HUES48 (cell line): ENCODE data around the gene PDZD2.
"Not testable (repeated sequence)": the region's sequence is repeated elsewhere in the genome, so short reads cannot be mapped to it uniquely, and the experiment has no call there.

Experiments used
- H3K27ac ChIP-seq: one replicate; pipeline ENCODE4 v1.7.0; 2013; ENCODE audit warnings: low read depth, low read length, inconsistent platforms
- H3K27me3 ChIP-seq: 2 replicates; pipeline ENCODE4 v1.6.1; 2013; ENCODE audit warnings: mild to moderate bottlenecking, low read length; ENCODE audit not compliant: control insufficient read depth, insufficient read depth
- H3K36me3 ChIP-seq: 2 replicates; pipeline ENCODE4 v1.6.1; 2013; ENCODE audit warnings: low read length; ENCODE audit not compliant: control insufficient read depth, insufficient read depth
- H3K4me1 ChIP-seq: 2 replicates; pipeline ENCODE4 v1.6.1; 2013; ENCODE audit warnings: mild to moderate bottlenecking, low read length; ENCODE audit not compliant: control insufficient read depth, insufficient read depth
- H3K4me3 ChIP-seq: 2 replicates; pipeline ENCODE4 v1.5.1; 2013; ENCODE audit warnings: mild to moderate bottlenecking, low read depth, low read length
- H3K9ac ChIP-seq: 2 replicates; pipeline ENCODE4 v1.6.1; 2013; ENCODE audit warnings: mild to moderate bottlenecking, low read depth, low read length, moderate library complexity
- H3K9me3 ChIP-seq: 2 replicates; pipeline ENCODE4 v1.6.1; 2013; ENCODE audit warnings: low read length; ENCODE audit not compliant: control insufficient read depth, insufficient read depth

PDZD2 gene

DNA sequence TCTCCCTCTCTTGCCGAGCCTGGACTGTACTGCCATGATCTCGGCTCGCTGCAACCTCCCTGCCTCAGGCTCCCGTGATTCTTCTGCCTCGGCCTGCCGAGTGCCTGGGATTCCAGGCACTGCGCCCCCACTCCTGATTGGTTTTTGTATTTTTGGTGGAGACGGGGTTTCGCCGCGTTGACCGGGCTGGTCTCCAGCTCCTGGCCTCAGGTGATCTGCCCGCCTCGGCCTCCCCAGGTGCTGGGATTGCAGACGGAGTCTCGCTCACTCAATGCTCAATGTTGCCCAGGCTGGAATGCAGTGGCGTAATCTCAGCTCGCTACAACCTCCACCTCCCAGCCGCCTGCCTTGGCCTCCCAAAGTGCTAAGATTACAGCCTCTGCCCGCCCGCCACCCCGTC lies 400.2 kb downstream of the PDZD2 start:
- peaks cover 10% of the 10 kb centered on the region for H3K9me3 ChIP-seq
- H3K4me3 ChIP-seq, H3K9ac ChIP-seq, H3K36me3 ChIP-seq, H3K27ac ChIP-seq, H3K4me1 ChIP-seq, H3K27me3 ChIP-seq: not testable (repeated sequence)

DNA sequence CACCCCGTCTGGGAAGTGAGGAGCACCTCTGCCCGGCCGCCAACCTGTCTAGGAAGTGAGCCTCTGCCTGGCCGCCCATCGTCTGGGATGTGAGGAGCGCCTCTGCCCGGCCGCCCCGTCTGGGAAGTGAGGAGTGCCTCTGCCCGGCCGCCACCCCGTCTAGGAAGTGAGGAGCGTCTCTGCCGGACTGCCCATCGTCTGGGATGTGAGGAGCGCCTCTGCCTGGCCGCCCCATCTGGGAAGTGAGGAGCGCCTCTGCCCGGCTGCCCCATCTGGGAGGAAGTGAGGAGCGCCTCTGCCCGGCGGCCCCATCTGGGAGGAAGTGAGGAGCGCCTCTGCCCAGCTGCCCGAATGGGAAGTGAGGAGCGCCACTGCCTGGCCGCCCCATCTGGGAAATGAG lies 400.7 kb downstream of the PDZD2 start:
- H3K27me3 ChIP-seq, H3K4me3 ChIP-seq: not testable (repeated sequence)

DNA sequence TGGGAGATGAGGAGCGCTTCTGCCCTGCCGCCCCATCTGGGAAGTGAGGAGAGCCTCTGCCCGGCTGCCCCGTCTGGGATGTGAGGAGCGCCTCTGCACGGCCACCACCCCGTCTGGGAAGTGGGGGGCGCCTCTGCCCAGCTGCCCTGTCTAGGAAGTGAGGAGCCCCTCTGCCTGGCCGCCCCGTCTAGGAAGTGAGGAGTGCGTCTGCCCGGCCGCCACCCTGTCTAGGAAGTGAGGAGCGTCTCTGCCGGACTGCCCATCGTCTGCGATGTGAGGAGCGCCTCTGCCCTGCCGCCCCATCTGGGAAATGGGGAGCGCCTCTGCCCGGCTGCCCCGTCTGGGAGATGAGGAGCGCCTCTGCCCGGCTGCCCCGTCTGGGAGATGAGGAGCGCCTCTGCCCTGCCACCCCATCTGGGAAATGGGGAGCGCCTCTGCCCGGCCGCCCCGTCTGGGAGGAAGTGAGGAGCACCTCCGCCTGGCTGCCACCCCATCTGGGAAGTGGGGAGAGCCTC lies 401.3 kb downstream of the PDZD2 start:
- H3K4me1 ChIP-seq, H3K36me3 ChIP-seq, H3K27ac ChIP-seq, H3K27me3 ChIP-seq, H3K4me3 ChIP-seq, H3K9ac ChIP-seq: not testable (repeated sequence)
- H3K9me3 ChIP-seq = peaks cover 10% of the 10 kb centered on the region

More for the DNA sequence above, 400.7 kb downstream of the PDZD2 start:
- H3K9ac ChIP-seq, H3K27ac ChIP-seq, H3K36me3 ChIP-seq, H3K4me1 ChIP-seq: not testable (repeated sequence)
- peaks cover 10% of the 10 kb centered on the region for H3K9me3 ChIP-seq

DNA sequence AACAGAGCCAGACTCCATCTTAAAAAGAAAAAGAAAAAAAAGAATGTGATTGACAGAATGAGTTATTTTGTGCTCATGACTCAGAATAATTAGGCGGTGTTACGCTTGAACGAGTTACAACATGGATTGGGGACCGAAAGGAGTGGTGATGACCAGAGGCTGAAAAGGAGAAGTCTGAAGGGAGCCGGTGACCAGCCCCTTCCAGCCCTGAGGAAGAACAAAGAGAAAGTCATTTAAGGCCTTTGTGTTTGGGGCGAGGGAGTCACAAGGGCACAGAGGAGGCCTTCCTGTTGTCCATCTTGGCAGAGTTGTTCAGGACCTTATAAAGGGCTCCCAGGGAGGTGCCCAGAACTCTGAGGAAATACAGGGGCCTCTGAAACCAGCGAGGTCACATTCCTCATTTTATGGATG lies 403.6 kb downstream of the PDZD2 start:
- Histone ChIP-seq H3K4me3 (no peak overlapping the region), H3K27me3 (no peaks in the 10 kb centered on the region), H3K4me1 (no peaks in the 10 kb centered on the region), H3K9ac (no peak overlapping the region), H3K27ac (no peak overlapping the region), H3K9me3 (peaks cover 10% of the 10 kb centered on the region), H3K36me3 (no peaks in the 10 kb centered on the region)

DNA sequence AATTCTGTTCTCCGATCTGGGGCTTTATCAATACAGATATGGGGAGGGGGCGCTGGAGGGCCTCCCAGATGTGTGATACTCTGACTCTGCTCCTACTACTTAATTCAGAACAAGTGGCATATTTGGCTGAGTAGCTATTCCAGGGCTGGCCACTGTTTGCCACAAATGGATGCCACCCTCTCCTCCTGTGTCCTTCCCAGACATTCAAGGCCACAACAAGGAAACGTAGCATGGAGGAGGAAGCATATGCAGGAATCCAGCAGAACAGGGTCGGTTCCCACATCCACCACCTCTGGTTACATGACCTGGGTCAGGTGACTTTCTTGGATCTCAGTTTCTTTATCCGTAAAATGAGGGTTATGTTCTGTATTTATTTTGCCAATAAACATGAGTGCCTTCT lies 404.2 kb downstream of the PDZD2 start:
- H3K36me3 ChIP-seq = no peaks in the 10 kb centered on the region
- H3K27ac ChIP-seq = no peak overlapping the region
- H3K9ac ChIP-seq = no peak overlapping the region
- H3K27me3 ChIP-seq = no peaks in the 10 kb centered on the region
- H3K4me3 ChIP-seq = no peak overlapping the region
- H3K4me1 ChIP-seq = no peaks in the 10 kb centered on the region
- peaks cover 10% of the 10 kb centered on the region for H3K9me3 ChIP-seq

DNA sequence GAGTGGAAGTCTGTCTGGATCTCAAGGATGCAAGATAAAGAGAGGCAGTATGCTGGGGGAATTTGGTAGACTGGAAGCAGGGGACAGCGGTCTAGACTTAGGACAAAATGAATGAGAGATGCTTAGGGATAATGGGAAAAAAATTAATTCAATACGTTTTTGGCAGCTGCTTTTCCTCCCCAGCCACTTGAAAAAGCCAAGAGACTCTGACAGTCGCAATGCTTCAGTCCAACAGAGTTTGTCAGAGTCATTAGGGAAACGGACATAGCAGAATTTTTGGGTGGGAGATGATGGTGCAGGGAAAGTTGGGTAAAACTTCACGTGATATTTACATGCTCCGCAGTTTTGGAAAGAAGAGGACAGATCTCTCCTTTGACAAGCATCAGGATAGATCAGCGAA lies 405.5 kb downstream of the PDZD2 start:
- no peaks in the 10 kb centered on the region for H3K27me3 ChIP-seq
- H3K27ac ChIP-seq = no peak overlapping the region
- no peaks in the 10 kb centered on the region for H3K4me1 ChIP-seq
- H3K9ac ChIP-seq = no peak overlapping the region
- H3K9me3 ChIP-seq = peaks cover 7% of the 10 kb centered on the region; the same call in 1 of the 2 replicates
- no peaks in the 10 kb centered on the region for H3K36me3 ChIP-seq
- no peak overlapping the region for H3K4me3 ChIP-seq

DNA sequence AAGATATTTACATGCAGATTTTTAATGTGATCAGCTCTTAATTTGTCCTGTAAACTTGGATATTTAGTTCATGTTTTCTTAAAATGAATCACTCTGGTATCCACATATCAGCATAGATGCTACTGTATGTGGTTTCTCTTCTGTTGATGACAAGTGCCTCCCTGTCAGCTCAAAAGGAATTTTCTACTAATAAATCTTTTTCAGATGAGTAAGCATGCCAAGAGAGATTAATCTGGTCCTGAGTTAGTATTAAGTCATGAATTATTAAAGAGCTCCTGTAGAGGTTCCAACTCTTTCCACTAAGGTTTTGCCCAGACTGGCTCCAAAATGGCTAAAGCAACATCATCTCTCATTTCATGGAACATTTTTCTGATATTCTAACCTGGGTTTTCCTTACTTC lies 406.0 kb downstream of the PDZD2 start:
- Histone ChIP-seq H3K9me3 (peaks cover 6% of the 10 kb centered on the region; the same call in 1 of the 2 replicates), H3K4me1 (no peaks in the 10 kb centered on the region), H3K9ac (no peak overlapping the region), H3K36me3 (no peaks in the 10 kb centered on the region), H3K27ac (no peak overlapping the region), H3K27me3 (no peaks in the 10 kb centered on the region), H3K4me3 (no peak overlapping the region)

DNA sequence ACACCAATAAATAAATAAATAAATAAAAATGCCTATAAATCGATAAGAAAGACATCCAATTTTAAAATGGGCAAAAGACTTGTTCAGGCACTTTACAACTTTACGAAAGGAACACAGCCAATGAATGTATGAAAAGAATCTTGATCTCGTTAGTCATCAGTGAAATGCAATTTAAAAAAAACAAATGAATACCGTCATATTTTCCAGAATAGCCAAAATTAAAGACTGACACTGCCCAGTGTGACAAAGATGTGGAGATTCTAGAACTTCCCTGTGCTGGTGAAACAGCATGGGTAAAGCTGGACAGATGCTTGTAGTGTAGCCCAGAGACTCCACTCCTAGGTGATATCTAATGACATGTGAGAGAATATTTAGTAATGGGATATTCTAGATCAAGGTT lies 408.1 kb downstream of the PDZD2 start:
- no peak overlapping the region for H3K27ac ChIP-seq
- no peaks in the 10 kb centered on the region for H3K36me3 ChIP-seq
- H3K4me1 ChIP-seq = no peaks in the 10 kb centered on the region
- H3K9ac ChIP-seq = no peak overlapping the region
- H3K27me3 ChIP-seq = no peaks in the 10 kb centered on the region
- no peaks in the 10 kb centered on the region; the same call in 1 of the 2 replicates for H3K9me3 ChIP-seq
- H3K4me3 ChIP-seq = no peak overlapping the region

DNA sequence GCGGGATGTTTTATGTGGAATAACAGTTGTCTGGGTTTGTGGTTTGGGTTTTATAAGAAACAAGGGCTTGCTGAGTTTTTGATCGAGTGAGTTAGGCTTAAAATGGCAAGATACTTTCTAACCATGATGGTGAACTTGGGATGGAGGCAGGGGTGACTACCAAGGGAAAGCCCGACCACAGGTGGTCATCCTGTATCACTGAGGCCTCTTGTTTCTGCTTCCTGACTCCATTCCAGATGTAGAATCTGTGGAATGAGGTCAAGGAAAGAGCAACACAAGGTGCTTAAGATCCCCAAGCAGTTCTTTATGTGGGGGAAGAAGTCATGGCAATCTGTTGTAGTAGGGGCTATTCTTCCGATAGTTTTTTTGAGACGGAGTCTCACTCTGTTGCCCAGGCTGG lies 412.9 kb downstream of the PDZD2 start:
- Histone ChIP-seq H3K27ac (no peak overlapping the region), H3K27me3 (no peaks in the 10 kb centered on the region)

DNA sequence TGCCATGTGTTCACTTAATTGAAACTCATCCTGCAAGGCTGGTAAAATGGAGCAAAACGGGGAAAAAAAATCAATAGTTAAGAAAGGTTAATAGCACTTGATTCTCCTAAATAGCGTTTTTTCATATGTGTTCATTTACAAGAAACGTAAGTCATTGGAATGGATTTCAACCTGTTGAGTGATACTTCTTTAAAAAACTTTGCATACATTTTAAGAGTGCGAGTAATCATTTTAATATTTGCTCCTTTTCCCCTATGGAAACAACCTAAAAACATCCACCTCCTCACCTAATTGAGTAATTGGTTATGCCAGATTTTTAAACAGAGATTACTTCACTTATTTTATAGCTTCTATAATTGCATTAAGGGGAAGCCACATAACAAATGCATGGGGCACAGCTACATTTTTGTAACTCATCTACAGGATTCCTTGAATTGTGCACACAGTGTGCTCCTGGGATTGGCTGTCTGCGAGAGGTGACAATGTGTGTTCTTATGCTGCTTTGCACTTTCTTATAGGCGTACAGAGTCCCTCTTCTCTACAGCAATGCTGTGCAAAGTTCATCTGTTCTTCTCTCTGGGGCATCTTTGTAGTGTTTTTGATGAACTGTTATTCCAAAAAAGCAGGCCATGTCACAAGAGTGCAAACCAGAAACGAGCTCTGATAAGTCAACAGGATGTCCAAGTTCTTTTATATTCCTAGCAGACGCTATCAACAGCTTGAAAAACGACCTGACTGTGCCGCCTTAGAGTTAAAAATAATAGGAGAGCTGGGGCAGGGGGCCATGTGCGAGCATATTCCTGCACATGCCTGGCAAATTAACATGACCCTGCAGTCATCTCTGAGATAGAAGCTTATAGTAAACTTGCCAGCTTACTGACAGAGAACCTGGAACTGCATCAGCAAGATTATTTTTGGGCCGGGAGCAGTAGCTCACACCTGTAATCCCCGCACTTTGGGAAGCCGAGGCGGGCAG lies 417.2 kb downstream of the PDZD2 start:
- H3K9me3 ChIP-seq = no peaks in the 10 kb centered on the region
- H3K9ac ChIP-seq = no peak overlapping the region
- no peak overlapping the region for H3K4me3 ChIP-seq
- no peaks in the 10 kb centered on the region for H3K27me3 ChIP-seq
- no peaks in the 10 kb centered on the region for H3K4me1 ChIP-seq
- H3K36me3 ChIP-seq = peaks cover 9% of the 10 kb centered on the region; the same call in 1 of the 2 replicates
- H3K27ac ChIP-seq = no peak overlapping the region

More for the DNA sequence above, 412.9 kb downstream of the PDZD2 start:
- Histone ChIP-seq H3K36me3 (peaks cover 6% of the 10 kb centered on the region; the same call in 1 of the 2 replicates), H3K9ac (no peak overlapping the region), H3K9me3 (no peaks in the 10 kb centered on the region), H3K4me1 (no peaks in the 10 kb centered on the region), H3K4me3 (no peak overlapping the region)
